Measurements from ENCODE around the gene ABHD16A.

Gene ABHD16A

GRCh38 chr6:31733734-31734133, 30.6 kb upstream of the ABHD16A start:
- no peak overlapping the region for H3K27ac ChIP-seq
- H3K4me3 ChIP-seq (ENCODE audit: low read depth, low read length): peak overlapping the region; percentile 96
- in situ Hi-C loops (cut with HindIII; ENCODE audit: low pct_ligation_motif_present, low sequenced_read_pairs): no loop called here
- DNase-seq: no peak
- peaks cover 39% of the 10 kb centered on the region for H3K36me3 ChIP-seq (replicated peaks)
- no peaks in the 10 kb centered on the region for H3K27me3 ChIP-seq (replicated peaks)
- no peak for TF ChIP-seq CTCF (IDR thresholded peaks at IDR 0.05; ENCODE audit: low read depth, low read length, missing control alignments)

GRCh38 chr6:31732029-31732428, 28.9 kb upstream of the ABHD16A start:
- in situ Hi-C loops (cut with HindIII; ENCODE audit: low pct_ligation_motif_present, low sequenced_read_pairs): no loop called here
- no peak for DNase-seq
- TF ChIP-seq CTCF (IDR thresholded peaks at IDR 0.05; ENCODE audit: low read depth, low read length, missing control alignments): no peak
- Histone ChIP-seq H3K27me3 (replicated peaks) (no peaks in the 10 kb centered on the region), H3K36me3 (replicated peaks) (peaks cover 48% of the 10 kb centered on the region), H3K27ac (no peak overlapping the region), H3K4me3 (ENCODE audit: low read depth, low read length) (no peak overlapping the region)

- Histone ChIP-seq H3K36me3 (replicated peaks) (peaks cover 56% of the 10 kb centered on the region), H3K27me3 (replicated peaks) (no peaks in the 10 kb centered on the region), H3K4me3 (ENCODE audit: low read depth, low read length) (no peak overlapping the region), H3K27ac (no peak overlapping the region)
- DNase-seq: no peak
- TF ChIP-seq CTCF (IDR thresholded peaks at IDR 0.05; ENCODE audit: low read depth, low read length, missing control alignments): no peak
- in situ Hi-C loops (cut with HindIII; ENCODE audit: low pct_ligation_motif_present, low sequenced_read_pairs): no loop called here
Measured at GRCh38 chr6:31730631-31731086, 27.5 kb upstream of the ABHD16A start.

- in situ Hi-C loops (cut with HindIII; ENCODE audit: low pct_ligation_motif_present, low sequenced_read_pairs): no loop called here
- no peak for TF ChIP-seq CTCF (IDR thresholded peaks at IDR 0.05; ENCODE audit: low read depth, low read length, missing control alignments)
- H3K36me3 ChIP-seq (replicated peaks): peaks cover 56% of the 10 kb centered on the region
- peak overlapping the region; percentile 84 for H3K4me3 ChIP-seq (ENCODE audit: low read depth, low read length)
- DNase-seq: peak; percentile 77
- no peaks in the 10 kb centered on the region for H3K27me3 ChIP-seq (replicated peaks)
- H3K27ac ChIP-seq: peak overlapping the region; percentile 59
Measured at GRCh38 chr6:31729979-31730630, 27.0 kb upstream of the ABHD16A start.

- Histone ChIP-seq H3K36me3 (replicated peaks) (peaks cover 56% of the 10 kb centered on the region), H3K4me3 (ENCODE audit: low read depth, low read length) (peak overlapping the region; percentile 84), H3K27me3 (replicated peaks) (no peaks in the 10 kb centered on the region), H3K27ac (peak overlapping the region; percentile 59)
- in situ Hi-C loops (cut with HindIII; ENCODE audit: low pct_ligation_motif_present, low sequenced_read_pairs): no loop called here
- no peak for TF ChIP-seq CTCF (IDR thresholded peaks at IDR 0.05; ENCODE audit: low read depth, low read length, missing control alignments)
- peak; percentile 83 for DNase-seq
Measured at GRCh38 chr6:31729515-31729978, 26.4 kb upstream of the ABHD16A start.
